Measurements from ENCODE around the gene PPP1R9B.

PPP1R9B gene

DNA sequence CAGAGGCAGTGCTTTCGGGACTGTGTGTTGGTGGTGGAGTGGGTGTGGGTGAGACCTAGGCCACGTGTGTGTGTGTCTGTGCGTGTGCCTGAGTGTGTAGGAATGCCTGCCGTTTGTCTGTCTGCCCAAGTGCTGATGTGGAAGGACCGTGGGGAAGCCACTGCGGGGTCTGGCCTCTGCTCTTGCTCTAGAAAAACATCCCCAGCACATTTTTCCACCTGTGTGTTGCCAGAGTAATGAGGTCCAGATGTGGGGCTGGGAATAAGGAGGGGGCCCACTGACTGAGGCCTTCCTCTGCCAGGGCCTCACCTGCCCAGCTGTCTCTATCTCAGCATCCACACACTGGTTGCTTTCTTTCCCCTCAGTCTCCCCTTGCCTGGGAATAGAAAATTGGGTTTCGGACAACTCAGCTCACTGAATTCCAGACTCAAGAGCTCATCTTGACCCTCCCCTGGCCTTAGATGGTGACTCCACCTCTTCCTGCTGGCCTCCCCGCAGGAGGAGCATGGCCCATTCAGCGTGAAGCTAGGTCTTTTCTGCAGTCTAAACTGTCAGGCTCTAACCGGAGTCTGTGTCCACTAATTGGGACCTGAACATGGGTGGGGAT is 23.0 kb upstream of the PPP1R9B start:
- peak; percentile 85 for DNase-seq

GRCh38 chr17:50172936-50173334 is 22.5 kb upstream of the PPP1R9B start:
- no peak for DNase-seq

DNA sequence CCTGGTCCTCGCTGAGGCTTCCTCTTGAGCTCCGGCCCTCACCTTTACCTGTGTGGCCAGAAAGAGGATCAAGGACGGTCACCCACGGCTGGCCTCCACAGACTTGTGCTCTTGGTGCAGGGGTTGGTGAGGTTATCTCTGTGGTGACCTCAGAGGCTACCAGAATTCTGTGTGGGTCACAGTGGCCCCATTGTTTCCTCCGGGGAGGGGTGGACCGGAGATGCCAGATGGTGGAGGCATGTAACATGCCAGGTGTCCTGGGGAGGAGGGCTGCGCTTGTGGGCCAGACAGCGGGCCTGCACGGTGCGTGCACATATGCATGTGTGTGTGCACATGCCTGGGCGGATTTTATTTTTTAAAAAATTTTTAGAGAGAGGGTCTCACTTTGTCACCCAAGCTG is 21.7 kb upstream of the PPP1R9B start:
- no peak for DNase-seq

- no peak for DNase-seq
These were observed 21.0 kb upstream of the PPP1R9B start for GRCh38 chr17:50171371-50172071.

DNA sequence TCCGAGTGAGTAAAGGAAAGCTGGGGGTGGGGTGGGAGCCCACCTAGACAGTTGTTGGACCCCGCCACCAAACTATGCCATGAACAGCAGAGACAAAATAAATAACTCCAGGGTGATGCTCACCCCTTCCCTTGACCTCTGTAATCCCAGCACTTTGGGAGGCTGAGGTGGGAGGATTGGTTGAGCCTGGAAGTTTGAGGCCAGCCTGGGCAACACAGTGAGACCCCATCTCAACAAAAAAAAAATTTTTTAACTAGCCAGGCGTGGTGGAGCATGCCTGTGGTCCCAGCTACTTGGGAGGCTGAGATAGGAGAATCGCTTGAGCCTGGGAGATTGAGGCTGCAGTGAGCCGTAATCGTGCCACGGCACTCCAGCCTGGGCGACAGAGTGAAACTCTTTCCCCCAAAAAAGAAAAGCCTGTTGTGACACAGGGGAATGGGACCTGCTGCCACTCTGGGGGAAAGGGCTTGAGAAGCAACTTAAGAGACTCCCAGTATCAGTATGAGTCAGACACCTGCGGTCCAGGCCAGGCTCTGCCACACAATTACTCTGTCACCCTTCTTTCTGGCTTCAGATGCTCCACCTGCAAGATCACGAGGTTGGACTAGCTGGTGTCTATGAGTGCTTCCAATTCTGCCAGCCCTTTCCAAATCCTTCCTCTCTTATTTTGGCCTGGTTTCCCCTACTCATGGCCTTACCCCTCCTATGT is 20.3 kb upstream of the PPP1R9B start:
- DNase-seq: no peak

GRCh38 chr17:50169881-50170459 is 19.5 kb upstream of the PPP1R9B start:
- DNase-seq: no peak

GRCh38 chr17:50169121-50169764 is 18.8 kb upstream of the PPP1R9B start:
- DNase-seq: peak; percentile 77

- no peak for DNase-seq
These were observed 17.8 kb upstream of the PPP1R9B start for GRCh38 chr17:50168319-50168718.

DNA sequence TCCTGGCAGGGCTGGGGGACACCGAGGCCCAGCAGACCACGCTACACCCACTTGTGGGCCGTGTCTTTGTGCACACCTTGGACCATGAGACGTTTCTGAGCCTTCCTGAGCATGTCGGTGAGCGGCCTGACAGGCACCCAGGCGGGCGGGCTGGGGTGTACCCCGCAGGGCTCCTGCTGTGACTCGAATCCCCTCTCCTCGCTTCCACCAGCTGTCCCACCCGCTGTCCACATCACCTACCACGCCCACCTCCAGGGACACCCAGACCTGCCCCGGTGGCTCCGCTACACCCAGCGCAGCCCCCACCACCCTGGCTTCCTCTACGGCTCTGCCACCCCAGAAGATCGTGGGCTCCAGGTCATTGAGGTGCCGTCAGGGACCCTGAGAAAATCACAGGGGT is 16.9 kb upstream of the PPP1R9B start:
- DNase-seq: no peak

GRCh38 chr17:50166518-50167181 is 16.2 kb upstream of the PPP1R9B start:
- DNase-seq: no peak

DNA sequence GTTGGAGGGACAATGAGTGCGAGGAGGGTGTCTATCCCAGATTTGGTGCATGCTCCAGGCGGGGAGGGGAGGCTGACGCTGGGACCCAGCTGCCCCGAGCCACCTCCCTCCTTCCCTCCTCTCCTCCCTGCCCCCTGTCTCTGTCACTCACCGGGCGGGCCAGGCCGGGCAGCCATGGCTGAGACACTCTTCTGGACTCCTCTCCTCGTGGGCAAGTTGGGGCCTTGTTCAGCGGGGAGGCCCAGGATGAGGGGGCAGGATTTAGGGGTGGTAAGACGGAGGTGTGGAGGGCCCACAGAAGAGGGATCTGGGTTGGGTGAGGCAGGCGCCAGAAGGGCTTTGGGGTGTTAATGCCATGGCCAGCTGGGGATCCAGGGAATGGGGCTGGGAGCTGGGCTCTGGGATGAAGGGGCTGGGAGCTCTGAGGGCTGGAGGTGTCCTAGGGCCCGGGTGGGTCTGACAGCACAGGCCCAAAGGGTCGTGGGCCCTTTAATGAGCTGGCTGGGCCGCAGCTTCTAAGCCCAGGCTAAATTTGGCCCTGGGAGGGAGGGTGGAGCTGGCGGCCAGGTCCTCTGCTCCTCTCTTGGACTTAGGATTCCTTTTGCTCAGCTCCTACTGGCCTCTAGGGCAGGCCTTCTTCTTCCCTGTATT is 15.5 kb upstream of the PPP1R9B start, which contains the start of gene SGCA:
Gene SGCA, plus strand, starts transcription at position 139 of the 651 bp plus-strand sequence. Its CDS starts 36 bp downstream, at position 175.
- no peak for DNase-seq

DNA sequence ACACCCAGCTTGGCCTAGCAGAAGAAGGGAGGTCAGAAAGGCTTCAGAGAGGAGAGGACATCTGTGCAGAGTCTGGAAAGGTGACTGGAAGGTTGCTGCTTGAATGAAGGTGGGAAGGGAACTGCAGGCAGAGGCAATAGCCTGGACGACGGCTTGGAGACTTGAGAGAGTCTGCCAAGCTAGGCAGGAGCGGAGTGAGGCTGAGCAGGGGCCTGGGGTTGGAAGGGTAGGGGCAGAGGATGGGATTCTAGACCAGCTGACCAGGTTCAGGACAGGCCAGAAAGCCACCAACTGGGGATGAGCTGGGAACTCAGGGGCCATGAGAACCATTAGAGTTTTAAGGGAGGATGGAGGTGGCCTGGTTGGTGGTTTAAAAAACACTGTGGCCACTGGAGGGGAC is 15.0 kb upstream of the PPP1R9B start:
- DNase-seq: no peak

GRCh38 chr17:50165066-50165465 is 14.6 kb upstream of the PPP1R9B start:
- no peak for DNase-seq

DNA sequence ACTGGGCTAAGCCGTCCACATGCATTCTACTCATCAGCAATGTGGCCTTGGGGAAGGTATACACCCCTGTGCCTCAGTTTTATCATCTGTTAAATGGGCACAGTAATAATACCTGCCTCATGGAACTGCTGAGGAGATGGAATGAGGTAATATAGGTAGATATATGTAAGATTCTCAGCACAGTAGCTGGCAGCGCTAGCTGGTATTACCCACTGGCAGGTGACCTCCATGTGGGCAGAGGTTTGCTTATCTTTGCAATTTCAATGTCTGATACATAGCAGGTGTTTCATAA is 14.2 kb upstream of the PPP1R9B start:
- no peak for DNase-seq

GRCh38 chr17:50163843-50164696 is 13.6 kb upstream of the PPP1R9B start:
- no peak for DNase-seq

GRCh38 chr17:50162466-50163254 is 12.2 kb upstream of the PPP1R9B start:
- no peak for DNase-seq

DNA sequence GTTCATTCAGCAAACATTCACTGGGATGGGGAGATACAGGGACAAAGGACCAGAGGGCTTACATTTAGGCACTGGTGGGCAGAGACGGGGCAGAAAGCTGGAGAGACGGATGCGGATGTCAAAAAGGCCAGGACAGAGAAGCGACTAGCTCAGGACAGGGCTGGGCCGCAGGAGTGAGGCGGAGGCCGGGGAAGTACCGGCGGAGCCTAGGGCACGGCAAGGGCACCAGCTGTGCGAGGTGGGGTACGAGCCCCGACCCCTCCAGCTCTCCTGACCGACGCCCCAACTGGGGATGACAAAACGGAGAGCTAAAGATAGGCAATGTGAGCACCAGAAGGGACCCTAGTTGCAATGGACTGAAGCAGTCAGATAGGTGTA is 11.4 kb upstream of the PPP1R9B start:
- no peak for DNase-seq

DNA sequence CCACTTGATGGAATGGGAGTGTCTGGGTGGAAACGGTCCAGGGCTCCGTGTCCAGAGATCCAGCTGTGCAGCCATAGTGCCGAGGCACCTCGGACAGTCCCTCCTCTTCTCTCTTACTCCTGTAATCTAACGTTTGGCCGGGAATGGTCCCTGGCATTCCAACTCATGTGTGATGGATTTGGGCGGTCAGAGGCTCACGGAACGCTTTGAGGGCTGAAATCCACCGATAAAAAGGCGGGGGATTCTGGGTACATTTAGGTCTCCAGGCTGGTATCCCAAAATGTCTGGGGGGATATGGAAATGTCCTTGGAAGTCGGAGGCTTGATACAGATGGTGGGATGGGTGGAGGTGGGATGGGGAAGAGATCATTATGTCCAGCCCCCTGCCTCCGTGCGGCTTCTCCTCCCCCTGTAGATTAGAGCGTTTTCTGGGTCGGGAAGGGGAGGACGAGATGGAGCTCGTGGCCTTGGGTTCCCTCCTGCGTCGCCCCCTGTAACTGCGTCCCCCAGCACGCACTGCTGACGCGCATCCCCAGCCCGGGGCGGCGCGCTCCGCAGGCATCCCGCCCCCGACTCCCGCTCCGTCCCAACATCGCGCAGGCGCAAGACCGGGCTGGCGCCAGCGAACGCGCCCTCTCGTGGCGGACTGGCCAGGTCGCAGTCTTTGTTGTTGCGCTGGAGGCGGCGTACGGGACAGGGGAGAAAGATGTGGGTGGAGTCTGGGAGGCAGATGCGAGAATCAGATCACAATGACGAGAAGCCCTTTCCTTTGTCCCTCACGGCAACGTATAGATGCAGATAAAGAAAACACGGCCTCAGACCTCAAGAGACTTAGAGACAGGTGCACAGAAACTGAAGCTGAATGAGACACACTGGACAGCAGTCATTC is 10.8 kb upstream of the PPP1R9B start:
- peak; percentile 90 for DNase-seq

DNA sequence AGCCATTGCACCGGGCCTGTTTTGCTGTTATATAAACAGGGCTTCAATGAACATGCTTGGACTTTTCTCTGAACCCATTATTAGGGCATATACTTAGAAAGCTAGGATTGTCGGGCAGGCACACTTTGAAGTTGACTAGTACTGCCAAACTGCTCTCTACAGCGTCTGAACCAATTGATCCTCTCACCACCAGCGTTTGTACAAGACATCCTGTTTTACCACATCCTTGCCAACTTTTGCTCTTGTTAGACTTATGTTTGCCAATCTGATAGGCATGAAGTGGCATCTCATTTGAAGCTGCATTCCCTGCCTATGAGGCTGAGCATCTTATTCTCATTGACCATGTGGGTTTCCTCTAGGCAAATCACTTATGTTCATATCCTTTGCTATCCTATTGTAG is 7.4 kb upstream of the PPP1R9B start:
- DNase-seq: no peak

Data from fibroblast of skin of abdomen (primary cell).